ENCODE measurements around the gene DHODH.

Gene DHODH

DNA sequence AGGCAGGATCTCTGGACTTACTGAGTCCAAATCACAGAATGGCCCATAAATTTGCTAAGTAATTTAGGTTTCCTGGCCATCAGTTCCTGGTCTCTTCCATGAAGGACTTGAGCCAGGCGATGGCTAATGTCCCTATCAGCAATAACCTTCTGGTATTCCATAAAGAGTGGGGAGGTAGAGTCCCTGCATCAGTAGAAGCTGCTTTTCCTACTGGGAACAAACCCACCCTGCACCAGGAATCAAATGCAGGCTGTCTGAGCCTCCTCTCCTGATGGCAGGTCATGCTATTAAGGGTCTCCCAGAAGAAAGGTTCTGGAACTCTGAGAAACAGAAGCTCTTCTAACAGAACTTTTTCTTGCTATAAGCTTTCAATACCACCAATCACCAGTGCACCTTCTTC lies 53.0 kb downstream of the DHODH start:
- Histone ChIP-seq H3K27me3 (replicated peaks; ENCODE audit: control insufficient read depth, insufficient read depth, low read length) (no peaks in the 10 kb centered on the region), H3K4me3 (replicated peaks; ENCODE audit: low read depth, low read length) (no peak overlapping the region), H3K36me3 (ENCODE audit: control insufficient read depth, insufficient read depth, low read length) (no peaks in the 10 kb centered on the region)
- no peak for DNase-seq (ENCODE audit: extremely low read depth, insufficient read length)
- TF ChIP-seq, protein P1, sequence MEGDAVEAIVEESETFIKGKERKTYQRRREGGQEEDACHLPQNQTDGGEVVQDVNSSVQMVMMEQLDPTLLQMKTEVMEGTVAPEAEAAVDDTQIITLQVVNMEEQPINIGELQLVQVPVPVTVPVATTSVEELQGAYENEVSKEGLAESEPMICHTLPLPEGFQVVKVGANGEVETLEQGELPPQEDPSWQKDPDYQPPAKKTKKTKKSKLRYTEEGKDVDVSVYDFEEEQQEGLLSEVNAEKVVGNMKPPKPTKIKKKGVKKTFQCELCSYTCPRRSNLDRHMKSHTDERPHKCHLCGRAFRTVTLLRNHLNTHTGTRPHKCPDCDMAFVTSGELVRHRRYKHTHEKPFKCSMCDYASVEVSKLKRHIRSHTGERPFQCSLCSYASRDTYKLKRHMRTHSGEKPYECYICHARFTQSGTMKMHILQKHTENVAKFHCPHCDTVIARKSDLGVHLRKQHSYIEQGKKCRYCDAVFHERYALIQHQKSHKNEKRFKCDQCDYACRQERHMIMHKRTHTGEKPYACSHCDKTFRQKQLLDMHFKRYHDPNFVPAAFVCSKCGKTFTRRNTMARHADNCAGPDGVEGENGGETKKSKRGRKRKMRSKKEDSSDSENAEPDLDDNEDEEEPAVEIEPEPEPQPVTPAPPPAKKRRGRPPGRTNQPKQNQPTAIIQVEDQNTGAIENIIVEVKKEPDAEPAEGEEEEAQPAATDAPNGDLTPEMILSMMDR (IDR thresholded peaks at IDR 0.05; ENCODE audit: insufficient read depth, low read length, poor library complexity, severe bottlenecking), result no peak

DNA sequence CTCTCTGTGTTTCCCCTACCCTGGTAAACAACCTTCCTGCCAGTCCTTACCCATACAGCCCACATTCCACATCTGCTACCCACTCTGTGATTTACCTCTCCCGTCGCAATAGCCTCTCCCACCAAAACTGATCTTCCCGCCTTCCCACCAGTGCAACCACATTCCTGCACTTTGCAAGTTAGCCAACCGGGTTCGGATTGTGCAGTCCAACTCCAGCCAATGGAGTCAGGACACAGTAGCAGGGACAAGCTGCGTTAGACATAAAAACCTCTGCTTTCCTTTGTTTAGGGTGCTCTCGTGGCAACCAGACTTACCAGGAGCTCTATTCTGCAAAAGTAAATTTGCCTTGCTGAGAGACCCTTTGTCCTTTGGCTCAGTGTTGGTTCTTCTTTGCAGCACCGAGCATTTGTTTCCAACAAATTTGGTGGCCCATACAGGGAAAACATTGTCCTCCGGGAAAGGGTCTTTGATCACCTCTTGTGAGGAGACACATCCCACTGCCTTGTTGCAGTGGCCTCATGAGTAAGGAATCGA lies 55.9 kb downstream of the DHODH start:
- H3K36me3 ChIP-seq (ENCODE audit: control insufficient read depth, insufficient read depth, low read length), result no peaks in the 10 kb centered on the region
- TF ChIP-seq, protein P1 (IDR thresholded peaks at IDR 0.05; ENCODE audit: insufficient read depth, low read length, poor library complexity, severe bottlenecking), result no peak
- no peaks in the 10 kb centered on the region for H3K27me3 ChIP-seq (replicated peaks; ENCODE audit: control insufficient read depth, insufficient read depth, low read length)
- H3K4me3 ChIP-seq (replicated peaks; ENCODE audit: low read depth, low read length), result no peak overlapping the region
- DNase-seq (ENCODE audit: extremely low read depth, insufficient read length), result no peak

DNA sequence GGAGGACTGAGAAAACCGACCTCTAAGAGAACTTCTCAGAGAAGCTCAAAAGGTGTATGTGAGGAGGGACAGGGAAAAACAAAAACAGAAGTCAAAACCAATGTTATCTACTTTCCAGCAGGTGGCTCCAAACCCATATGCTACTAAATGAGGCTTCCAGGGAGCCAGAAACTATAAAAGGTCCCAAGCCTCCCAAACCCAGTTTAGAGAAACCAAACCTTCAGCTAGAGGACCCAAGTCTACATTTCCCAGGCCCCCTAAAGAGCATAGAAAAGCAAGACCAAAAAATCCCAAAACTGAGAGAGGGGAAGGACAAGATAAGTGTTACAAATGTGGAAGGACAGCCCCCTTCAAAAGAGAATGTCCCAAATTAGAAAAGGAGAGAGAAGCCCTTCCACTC lies 58.2 kb downstream of the DHODH start:
- no peak for DNase-seq (ENCODE audit: extremely low read depth, insufficient read length)
- Histone ChIP-seq H3K27me3 (replicated peaks; ENCODE audit: control insufficient read depth, insufficient read depth, low read length) (no peaks in the 10 kb centered on the region), H3K4me3 (replicated peaks; ENCODE audit: low read depth, low read length) (no peak overlapping the region), H3K36me3 (ENCODE audit: control insufficient read depth, insufficient read depth, low read length) (no peaks in the 10 kb centered on the region)
- TF ChIP-seq, protein P1 (IDR thresholded peaks at IDR 0.05; ENCODE audit: insufficient read depth, low read length, poor library complexity, severe bottlenecking), result peak; percentile 58

GRCh38 chr16:72068930-72069329 lies 60.4 kb downstream of the DHODH start:
- Histone ChIP-seq H3K27me3 (replicated peaks; ENCODE audit: control insufficient read depth, insufficient read depth, low read length) (no peaks in the 10 kb centered on the region), H3K4me3 (replicated peaks; ENCODE audit: low read depth, low read length) (no peak overlapping the region), H3K36me3 (ENCODE audit: control insufficient read depth, insufficient read depth, low read length) (no peaks in the 10 kb centered on the region)
- TF ChIP-seq, protein P1 (IDR thresholded peaks at IDR 0.05; ENCODE audit: insufficient read depth, low read length, poor library complexity, severe bottlenecking), result no peak
- no peak for DNase-seq (ENCODE audit: extremely low read depth, insufficient read length)

- TF ChIP-seq, protein P1 (IDR thresholded peaks at IDR 0.05; ENCODE audit: insufficient read depth, low read length, poor library complexity, severe bottlenecking), result no peak
- DNase-seq (ENCODE audit: extremely low read depth, insufficient read length), result no peak
- Histone ChIP-seq H3K27me3 (replicated peaks; ENCODE audit: control insufficient read depth, insufficient read depth, low read length) (no peaks in the 10 kb centered on the region), H3K36me3 (ENCODE audit: control insufficient read depth, insufficient read depth, low read length) (no peaks in the 10 kb centered on the region), H3K4me3 (replicated peaks; ENCODE audit: low read depth, low read length) (no peak overlapping the region)
Observed at GRCh38 chr16:72072514-72073342, 64.2 kb downstream of the DHODH start.

Measured in GM06990 (cell line).